Left kidney (tissue), 2 donors: Measurements from ENCODE around the gene SMIM29. TPM values are rescaled to one million over a fixed set of nuclear protein-coding genes. Genes with fewer than 3 reads are reported as not detected.

Source experiments
- DNase-seq: peaks from one replicate; pipeline ENCODE4 v3.0.0-alpha.2; 2013
- polyA plus RNA-seq: library from polyadenylated mRNA; unstranded; fragments of 120-200 nt; gene quantifications from one replicate; pipeline ENCODE4 v1.2.1, GENCODE V29; 2013; ENCODE audit not compliant: insufficient read length

SMIM29 gene
- polyA plus RNA-seq, 1 donor = 9.5 TPM

DNA sequence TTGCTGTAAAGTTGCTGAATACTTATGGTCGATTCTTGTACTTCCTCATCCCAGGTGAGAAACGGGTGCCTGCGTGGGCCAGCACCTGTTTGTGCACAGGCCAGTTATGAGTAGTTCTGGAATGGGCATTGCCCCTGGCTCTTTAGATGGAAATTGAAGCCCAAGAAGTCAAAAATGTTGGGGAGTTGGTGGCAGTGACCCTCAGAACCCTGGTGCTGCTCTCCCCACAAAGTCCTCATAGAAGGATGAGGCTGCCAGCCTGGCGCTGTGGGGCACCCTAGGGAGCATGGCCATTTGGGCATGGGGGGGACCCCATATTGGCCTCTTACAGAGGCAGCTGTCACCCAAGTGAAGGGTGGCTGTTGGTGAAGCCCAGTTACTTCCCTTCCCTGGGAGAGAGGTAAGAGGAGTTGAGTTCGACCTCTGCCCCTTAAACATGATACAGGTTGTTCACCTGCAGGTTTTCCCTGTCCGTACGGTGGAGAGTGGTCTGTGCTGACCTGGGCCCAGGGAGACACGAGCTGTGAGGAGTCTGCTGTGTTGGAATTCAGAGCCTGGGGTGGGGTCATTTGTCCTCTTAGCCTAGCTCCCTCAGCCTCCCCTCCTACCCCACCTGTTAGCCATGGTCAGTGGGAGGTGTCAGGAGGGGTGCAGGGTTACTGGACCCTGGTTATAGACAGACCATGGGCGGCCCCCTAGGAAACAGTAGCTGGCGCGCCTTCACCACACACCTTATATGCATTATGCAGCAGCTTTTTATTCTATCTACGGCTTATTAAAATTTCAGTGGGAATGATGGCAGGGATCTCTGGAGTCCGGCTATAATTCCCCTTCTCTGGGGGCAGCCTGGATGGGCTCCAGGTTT lies 7.2 kb downstream of the SMIM29 start:
- DNase-seq = no peak

DNA sequence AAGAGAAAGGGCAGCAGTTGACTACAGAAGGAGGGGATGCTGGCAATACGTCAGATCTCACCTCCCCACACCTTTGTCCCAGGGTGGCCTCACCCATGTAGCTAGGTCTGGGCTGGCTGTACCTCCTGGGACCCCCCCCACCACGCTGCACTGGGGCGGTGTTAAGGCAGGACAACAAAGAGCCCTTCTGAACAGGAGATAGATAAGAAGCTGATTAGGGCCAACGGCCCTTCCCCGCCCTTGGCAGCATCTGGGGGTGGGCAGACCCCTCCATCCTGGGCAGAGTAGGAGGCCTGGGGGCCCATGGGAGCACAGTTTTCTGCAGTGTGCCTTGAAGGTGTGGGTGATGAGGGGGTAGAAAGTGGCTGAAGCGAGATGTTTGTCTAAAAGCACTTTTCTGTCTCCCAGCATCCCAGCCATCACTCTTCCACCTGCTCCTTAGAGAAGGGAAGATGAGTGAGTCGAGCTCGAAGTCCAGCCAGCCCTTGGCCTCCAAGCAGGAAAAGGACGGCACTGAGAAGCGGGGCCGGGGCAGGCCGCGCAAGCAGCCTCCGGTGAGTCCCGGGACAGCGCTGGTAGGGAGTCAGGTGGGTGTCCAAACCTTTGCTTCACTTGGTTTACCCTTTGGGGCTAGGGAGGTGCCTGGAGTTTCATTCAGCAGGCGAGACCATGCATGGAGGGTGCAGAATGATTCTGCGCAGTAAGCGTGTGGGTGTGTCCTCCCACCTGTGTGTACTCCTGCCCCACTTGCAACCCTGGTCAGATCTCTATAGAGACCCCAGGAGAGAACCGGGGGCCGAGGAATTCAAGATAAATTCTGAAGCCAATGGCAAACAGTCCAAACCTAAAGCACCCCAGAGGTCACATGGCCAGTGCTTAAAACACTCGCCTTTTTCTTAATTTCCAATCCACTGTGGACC lies 8.2 kb downstream of the SMIM29 start:
- DNase-seq = no peak

DNA sequence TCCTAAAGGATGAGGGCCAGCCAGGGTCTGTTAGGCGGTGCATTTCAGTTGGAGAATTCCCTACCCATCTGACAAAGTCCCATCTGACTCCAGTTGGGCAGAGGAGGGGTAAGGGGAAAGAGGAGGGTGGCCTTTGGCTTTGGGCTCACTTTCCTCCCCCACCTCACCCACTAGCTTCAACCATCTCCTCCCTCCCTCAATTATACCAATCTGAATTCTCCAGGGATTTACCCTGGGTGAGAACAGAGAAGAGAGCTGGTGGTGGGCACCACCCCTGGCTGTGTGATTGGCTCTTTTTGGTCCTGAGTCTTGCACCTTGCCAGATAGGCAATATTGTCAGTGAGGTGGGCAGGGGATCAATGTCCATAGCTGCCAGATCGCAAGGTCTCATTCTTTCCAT lies 8.9 kb downstream of the SMIM29 start:
- DNase-seq = no peak

DNA sequence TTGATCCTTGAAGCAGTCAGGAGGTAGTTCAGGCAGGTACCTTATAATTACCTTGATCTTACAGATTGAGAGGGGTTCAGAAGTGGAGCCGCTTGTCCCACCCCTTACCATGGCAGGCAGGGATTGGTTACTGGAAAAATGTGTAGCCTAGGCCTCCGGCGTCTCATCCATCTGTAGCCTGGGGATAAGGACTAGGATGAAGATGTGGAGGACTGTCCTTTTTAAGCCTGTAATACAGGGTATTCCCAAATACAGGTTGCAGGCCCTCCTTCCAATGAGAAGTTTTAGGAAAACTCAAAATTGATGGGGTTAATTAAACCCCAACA lies 9.3 kb downstream of the SMIM29 start:
- no peak for DNase-seq

DNA sequence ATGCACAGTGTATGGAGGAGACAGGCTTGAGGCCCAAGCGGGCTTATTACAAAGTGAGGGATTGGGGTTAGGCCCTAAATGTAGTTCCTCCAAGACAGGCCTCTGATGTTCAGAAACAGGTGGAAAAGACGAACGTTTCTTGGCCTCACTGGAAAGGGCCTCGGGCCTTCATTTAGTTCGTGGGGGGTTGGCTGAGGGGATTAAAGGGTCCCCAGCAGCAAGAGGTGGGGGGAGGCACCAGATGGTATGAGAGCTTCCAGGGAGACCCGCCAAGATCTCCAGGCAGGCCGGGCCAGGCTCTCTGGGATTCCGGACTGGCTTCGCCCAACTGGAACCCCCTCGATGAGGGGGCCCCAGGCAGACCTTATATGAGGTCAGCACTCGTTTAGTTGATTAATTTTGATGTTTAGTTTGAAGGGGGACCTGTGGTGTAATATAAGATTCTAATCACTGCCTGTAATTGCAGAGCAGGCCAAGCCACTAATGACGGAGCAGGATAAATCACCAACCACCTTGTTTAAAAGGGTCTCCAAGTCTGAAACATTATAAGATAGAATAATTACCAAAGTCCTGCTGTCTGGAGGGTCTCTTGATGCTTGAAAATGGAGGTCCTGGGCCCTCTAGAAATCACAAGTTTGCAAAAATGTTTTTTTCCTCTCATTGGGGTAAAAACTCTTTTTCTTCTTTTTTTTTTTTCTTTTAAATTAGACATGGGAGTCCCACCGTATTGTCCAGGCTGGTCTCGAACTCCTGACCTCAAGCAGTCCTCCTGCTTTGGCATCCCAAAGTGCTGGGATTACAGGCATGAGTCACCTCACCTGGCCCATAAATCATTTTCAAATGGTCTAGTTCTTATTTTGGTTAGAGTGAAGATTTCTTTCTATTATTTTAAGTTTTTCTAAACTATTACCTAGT lies 10.0 kb downstream of the SMIM29 start:
- DNase-seq = no peak

DNA sequence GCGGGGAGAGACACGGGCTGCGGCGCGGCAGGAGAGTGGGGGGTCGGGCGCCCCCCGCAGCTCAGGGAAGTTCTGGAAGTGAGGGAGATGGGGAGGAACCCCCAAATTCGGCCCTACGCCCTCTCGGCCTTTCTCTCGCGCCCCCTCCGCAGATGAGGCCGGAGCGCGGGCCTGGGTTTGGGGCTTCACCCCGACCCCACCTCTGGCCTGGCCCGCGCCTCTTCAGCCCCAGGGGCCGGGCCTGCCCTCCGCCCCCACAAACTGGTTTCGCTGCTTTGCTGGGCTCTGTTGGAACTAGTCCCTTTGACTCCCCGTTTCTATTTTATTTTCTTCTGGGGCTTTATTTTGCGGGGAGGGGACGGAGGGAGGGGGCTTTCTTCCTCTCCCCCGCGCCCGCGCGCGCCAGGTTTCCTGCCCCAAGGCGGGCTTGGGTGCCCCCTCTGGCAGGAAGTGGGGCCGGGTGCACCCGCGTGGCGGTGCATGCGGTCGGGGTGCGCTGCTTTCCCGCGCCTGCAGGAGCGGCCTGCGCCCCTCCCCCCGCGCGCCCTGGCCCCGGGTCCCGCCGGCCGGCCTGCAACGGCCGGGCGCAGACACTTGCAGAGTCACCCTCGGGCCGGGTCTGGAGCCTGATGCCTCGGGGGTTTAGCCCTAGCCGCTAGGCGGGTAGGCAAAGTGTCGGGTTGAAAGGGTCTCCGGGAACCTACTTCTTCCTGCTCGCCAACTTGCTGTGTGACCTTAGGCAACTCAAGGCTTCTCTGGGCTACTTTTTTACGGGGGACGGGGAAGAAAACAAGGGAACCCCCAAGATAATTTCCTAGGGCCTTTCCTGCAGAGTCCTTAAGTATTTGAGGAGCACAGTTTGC lies 10.9 kb downstream of the SMIM29 start:
- no peak for DNase-seq

DNA sequence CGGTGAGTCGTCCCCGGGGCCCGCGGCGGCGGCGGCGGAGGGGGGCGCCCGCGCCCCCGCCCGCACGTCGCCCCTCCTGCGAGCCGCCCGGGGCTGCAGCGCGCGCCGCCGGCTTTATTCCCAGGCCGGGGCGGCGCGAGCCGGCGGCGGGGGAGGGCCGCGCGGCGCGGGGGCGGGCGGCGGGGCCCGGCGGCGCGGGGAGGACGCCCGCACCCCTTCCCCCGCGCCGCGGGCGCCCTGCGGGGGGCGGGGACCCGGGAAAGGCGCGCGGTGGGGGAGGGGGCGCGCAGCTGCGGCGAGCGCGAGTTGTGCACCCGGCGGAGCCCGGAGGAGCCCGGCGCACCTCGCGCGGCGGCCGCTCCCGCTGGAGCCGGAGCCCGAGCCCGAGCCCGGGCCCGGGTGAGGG lies 11.5 kb downstream of the SMIM29 start:
- DNase-seq = no peak

DNA sequence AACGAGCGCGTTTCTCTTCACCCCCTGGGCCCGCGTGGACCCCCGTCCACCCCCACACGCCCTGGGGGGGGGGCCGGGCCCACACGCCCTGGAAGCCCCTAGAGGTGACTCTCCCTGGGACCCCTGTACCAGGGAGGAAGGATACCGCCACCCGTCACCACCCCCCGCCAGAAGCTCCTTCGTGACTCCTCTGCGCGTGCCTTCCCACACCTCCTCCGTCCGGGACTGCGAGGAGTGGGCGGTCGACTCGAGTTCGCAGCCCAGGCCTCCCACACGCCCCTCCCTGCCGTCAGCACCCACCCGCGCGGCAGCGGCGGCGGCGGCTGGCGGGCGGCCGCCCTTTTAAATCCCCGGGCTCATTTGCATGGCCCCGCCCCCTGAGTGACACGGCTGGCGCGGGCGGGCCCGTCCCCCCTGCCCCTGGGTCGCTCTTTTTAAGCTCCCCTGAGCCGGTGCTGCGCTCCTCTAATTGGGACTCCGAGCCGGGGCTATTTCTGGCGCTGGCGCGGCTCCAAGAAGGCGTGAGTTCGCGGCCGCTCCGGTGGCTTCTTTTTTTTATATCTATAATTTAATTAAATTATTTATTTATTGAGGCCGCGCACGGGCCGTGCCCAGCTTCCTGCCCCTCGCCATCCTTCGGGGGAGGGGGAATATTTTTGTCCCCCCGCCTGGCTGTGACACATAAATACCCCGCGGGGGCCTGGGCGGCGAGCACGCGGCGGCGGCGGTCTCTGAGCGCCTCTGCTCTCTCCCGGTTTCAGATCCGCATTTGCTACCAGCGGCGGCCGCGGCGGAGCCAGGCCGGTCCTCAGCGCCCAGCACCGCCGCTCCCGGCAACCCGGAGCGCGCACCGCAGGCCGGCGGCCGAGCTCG lies 12.1 kb downstream of the SMIM29 start, which contains the start of gene HMGA1:
Gene HMGA1 (plus strand): TSS at position 431 of the 873 bp plus-strand sequence. CDS start 3,908 bp downstream, outside the sequence.
- DNase-seq = peak; percentile 85

DNA sequence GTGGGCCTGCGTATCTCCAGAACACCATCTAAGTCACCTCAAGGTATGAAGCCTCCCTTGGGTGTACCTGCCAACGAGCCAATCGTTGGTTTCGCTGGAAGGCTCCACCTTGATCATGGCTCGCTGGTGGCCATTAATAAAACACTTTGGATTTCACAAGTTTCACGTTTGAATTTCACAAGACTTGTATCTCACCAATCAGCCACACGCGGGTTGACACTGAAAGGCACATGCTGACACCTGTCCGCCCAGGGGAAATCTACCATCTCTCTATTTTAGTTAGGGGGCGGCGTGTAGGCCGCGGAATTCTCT lies 12.7 kb downstream of the SMIM29 start:
- no peak for DNase-seq

DNA sequence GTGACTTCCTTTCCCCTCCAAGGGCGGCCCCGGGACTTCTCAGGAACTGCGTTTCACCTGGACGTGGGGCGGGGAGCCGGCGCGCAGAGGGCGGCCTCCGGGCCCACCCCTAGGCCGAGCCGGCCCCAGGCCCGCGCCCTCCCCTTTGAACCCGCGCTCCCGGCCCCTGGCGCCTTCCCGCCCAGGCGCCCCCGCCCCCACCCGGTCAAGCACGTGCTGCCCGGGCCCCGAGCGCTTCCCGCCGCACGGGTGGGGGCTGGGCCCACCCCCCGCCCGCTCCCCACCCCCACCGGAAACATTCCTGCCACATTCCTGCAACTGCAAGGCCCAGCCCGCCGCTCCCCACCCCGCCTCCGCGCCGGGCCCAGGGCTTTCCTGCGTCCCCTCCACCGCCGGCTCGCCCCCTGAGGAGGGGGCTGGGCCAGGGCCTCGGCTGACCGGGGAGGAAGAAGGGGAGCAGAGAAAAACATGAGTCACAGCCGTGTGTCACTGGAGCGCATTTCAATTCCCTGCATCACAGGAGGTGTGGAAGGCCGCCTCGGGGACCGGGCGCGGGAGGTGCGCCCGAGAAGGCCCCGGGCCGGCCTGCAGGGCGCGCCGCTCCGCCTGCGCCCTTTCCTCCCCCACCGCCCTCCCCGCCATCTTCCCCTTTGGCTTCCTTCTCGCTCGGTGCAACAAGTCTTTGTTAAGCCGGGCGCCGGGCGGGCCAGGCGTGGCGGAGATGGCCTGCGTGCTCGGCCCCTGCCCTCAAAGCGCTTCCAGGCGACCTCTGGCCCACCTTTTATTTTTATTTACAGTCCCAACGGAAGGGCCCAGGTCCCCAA lies 13.3 kb downstream of the SMIM29 start:
- no peak for DNase-seq

DNA sequence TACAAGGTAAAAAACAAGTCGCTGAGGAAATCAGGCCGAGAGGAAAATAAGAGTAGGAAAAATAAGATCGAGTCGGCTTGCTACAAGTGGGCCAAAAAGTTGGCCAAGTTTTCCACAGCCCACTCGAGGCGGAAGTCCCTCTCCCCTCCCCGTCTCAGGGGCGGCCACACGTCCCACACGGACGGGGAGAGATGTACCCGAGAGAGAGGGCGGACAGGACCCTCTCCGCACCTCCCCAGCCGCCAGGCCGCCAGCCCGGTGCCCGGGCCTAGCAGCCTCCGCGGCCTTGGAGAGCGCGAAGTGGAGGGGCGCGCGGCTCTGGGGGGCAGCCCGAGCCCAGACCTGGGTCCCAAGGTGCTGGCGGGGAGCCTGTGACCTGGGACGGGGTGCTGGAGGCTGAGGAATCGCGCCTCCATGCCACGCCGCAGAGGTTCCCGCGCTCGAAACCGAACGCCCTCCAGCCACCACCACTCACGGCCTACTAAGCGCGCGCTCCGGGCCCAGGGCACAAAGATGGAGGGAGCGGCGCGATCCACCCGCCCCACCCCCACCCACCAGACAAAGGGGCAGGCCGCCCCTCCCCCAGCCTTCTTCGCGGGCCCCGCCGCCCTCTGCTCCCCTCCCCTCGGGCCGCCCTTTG lies 14.0 kb downstream of the SMIM29 start:
- no peak for DNase-seq

DNA sequence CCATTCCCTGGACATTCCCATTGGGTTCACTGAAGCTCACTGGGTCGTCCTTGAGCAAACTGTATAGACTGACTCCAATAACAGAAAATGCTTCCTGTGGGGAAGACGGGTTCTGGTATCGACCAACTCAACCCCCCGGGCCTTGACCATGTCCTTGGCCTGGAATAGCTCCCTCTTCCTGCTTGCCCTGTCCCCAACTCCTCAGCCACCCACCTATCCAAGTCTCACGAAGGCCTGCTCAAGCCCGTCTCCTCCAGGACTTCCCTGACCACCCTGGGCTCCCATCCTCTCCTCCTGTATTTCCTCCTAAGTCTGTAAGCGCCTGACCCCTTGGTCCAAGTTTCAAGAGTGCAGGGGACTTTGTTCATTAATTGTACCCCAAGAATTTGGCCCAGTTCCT lies 14.9 kb downstream of the SMIM29 start:
- DNase-seq = no peak

DNA sequence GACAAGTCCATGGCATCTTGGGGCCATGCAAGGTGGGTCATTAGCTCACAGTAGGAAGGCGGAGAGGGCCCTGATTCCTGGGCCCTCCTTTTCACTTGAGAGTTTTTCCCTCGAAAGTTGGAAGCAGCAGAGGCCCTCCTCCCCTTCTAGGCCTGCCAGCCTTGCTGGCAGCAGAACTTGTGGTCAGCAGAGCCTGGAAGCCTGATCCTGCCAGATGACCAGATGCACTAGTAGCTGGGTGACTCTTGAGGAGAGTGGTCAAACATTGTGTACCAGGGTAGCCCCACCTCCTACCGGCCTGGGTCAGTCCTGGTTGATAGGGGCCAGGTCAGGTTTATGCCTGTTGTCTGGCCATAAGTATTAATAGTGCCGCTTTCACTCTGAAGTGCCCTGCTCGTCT lies 15.9 kb downstream of the SMIM29 start:
- no peak for DNase-seq

DNA sequence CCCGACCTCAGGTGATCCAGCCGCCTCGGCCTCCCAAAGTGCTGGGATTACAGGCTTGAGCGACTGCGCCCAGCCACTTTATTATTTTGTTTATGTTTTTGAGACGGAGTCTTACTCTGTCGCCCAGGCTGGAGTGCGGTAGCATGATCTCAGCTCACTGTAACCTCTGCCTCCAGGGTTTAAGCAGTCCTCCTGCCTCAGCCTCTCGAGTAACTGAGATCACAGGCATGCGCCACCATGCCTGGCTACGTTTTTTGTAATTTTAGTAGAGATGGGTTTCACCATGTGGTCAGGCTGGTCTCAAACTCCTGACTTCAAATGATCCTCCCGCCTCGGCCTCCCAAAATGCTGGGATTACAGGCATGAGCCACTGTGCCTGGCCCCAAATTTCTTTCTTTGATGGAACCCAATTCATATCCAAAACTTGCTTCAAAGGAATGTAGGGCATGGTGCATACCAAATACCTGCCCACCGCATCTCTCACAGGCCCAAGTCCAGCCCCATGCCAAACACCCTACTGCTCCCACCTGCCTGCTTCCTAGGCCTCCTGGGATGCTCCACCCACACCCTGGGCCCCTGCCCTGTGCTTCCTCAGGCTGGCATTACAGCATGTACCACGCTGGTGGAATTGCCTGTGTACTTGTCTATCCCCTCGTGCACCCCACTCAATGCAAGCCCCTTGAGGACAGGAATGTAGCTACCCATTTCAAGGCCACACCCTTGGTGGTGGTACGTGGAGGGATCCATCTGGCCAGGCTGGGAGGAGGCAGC lies 17.1 kb downstream of the SMIM29 start:
- DNase-seq = no peak

DNA sequence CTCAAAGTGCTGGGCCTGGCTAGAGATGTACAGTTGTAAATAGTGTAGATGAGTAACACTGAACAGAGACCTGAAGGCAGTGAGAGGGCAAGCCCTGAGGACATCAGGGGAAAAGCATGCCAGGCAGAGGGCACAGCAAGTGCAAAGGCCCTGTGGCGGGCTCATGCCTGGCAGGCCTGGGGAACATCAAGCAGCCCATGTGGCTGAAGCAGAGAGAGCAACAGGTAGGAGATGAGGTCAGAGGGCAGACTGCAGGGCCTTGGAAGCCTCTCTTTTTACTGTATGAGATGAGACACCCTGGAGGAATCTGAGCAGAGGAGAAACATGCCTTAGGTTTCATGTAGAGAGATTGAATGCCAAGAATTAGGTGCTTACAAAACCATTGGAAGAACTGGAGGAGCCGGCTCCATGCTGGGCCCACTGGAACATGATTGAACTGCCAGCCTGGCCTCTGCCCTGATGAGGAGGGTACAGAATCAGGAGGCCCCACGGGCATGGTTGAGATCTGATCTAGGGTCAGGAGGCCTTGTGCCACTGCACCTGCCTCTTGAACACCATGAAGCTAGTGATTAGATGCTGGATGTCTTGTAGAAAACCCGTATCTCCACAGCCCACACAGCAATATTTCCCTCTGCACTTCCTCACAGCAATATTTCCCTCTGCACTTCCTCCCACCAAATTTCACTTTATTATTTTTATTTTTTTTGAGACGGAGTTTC lies 18.0 kb downstream of the SMIM29 start:
- no peak for DNase-seq

DNA sequence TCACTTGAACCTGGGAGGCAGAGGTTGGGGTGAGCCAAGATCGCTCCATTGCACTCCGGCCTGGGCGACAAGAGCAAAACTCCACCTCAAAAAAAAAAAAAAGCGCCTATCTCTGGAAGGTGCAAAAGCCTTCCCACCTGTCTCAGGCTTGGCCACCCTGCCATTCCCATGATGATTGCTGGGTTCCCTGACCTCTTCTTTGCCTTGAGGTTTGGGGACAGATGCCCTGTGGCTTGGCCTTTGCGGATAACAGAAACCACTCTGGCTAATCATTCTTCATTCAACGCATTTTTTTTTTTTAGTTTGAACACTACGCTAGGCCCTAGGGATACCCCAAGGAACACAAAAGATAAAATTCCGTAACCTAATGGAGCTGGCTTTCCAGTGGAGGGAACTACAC lies 18.9 kb downstream of the SMIM29 start:
- DNase-seq = no peak

DNA sequence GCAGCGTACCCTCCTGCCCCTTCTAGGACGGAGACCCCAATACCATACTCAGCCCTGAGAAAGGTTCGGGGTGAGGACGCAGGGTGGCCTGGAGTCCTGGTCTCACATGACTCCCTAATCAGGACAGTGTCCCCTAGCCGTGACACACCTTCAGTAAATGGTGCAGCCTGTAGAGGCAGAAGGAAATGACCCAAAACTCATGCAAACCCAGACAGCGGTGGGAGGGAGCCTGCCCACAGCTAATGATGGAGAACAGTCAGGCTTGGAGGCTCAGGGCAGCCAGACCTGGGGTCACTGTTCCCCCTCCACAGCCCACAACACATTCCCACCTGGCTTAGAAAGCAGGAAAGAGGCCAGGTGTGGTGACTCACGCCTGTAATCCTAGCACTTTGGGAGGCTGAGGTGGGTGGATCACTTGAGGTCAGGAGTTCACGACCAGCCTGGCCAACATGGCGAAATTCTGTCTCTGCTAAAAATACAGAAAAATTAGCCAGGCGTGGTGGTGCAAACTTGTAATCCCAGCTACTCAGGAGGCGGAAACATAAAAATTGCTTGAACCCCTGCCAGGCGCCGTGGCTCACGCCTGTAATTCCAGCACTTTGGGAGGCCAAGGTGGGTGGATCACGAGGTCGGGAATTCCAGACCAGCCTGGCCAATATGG lies 20.9 kb downstream of the SMIM29 start:
- DNase-seq = no peak
